Measurements from ENCODE around the gene PRDM16.

DNA sequence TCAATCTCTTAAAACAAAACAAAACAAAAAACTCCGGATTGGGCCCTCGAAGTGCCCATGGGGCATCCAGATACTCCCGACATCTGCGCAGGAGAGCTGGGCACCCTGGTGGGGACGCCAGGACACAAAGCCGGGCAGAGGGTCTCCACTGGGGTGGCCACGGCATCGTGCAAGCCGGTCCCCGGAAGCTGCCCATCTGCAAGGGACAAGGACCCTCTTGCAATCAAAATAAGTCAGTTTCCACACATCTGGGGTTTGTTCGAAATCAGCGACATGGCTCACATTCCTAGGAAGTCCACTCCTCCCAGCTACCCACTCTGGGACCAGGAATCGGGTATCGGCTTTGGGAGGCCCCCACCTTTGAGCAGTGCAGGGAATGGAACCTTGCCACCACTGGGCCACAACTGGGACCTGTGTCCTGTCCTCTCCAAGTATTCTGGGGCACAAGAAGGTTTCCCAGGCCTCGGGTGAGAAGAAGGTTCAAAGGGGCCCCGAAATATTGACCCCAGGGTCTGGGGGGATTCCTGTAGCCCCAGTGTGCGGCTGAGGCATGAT lies 4.6 kb upstream of the PRDM16 start:
- TF ChIP-seq EHMT2 (IDR thresholded peaks at IDR 0.05; ENCODE audit: low read depth) (no peak), CTCF (IDR thresholded peaks at IDR 0.05) (no peak), POLR2AphosphoS2 (conservative IDR thresholded peaks at IDR 0.05; ENCODE audit: low read length) (no peak), EP300 (IDR thresholded peaks at IDR 0.05) (no peak), SREBF2 (IDR thresholded peaks at IDR 0.05) (no peak), NPAS2 (CRISPR knock-in tag; IDR thresholded peaks at IDR 0.05; ENCODE audit: borderline replicate concordance) (no peak), HDAC2 (IDR thresholded peaks at IDR 0.05) (no peak), HOXB13 (CRISPR knock-in tag; IDR thresholded peaks at IDR 0.05; ENCODE audit: low read depth) (no peak), FOXS1 (CRISPR knock-in tag; IDR thresholded peaks at IDR 0.05) (no peak), SMC3 (IDR thresholded peaks at IDR 0.05) (no peak), RCOR1 (IDR thresholded peaks at IDR 0.05; ENCODE audit: low read depth, low read length) (no peak)
- TF ChIP-seq, protein P1, sequence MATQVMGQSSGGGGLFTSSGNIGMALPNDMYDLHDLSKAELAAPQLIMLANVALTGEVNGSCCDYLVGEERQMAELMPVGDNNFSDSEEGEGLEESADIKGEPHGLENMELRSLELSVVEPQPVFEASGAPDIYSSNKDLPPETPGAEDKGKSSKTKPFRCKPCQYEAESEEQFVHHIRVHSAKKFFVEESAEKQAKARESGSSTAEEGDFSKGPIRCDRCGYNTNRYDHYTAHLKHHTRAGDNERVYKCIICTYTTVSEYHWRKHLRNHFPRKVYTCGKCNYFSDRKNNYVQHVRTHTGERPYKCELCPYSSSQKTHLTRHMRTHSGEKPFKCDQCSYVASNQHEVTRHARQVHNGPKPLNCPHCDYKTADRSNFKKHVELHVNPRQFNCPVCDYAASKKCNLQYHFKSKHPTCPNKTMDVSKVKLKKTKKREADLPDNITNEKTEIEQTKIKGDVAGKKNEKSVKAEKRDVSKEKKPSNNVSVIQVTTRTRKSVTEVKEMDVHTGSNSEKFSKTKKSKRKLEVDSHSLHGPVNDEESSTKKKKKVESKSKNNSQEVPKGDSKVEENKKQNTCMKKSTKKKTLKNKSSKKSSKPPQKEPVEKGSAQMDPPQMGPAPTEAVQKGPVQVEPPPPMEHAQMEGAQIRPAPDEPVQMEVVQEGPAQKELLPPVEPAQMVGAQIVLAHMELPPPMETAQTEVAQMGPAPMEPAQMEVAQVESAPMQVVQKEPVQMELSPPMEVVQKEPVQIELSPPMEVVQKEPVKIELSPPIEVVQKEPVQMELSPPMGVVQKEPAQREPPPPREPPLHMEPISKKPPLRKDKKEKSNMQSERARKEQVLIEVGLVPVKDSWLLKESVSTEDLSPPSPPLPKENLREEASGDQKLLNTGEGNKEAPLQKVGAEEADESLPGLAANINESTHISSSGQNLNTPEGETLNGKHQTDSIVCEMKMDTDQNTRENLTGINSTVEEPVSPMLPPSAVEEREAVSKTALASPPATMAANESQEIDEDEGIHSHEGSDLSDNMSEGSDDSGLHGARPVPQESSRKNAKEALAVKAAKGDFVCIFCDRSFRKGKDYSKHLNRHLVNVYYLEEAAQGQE (IDR thresholded peaks at IDR 0.05), result no peak

Measured in A549 (cell line).